D341Med (cell line): ENCODE data around the gene LYRM2.
A peak's percentile ranks its signal among the peaks of the same experiment; 100 is the strongest.

Source experiments
- DNase-seq: peaks from one replicate; pipeline ENCODE4 v3.0.0; 2012; ENCODE audit warnings: low spot score

LYRM2 gene

GRCh38 chr6:89591745-89592144 lies 46.8 kb downstream of the LYRM2 start:
- DNase-seq, result no peak

GRCh38 chr6:89590133-89590532 lies 48.4 kb downstream of the LYRM2 start:
- no peak for DNase-seq

GRCh38 chr6:89589297-89590025 lies 49.1 kb downstream of the LYRM2 start:
- peak; percentile 40 for DNase-seq

- no peak for DNase-seq
Observed at GRCh38 chr6:89585154-89585553, 53.4 kb downstream of the LYRM2 start.

- no peak for DNase-seq
Observed at GRCh38 chr6:89584539-89584938, 54.0 kb downstream of the LYRM2 start.

GRCh38 chr6:89583559-89583958 lies 55.0 kb downstream of the LYRM2 start:
- no peak for DNase-seq

GRCh38 chr6:89582669-89583325 lies 55.8 kb downstream of the LYRM2 start:
- DNase-seq, result no peak

- DNase-seq, result no peak
Observed at GRCh38 chr6:89581689-89582088, 56.9 kb downstream of the LYRM2 start.

- DNase-seq, result no peak
Observed at GRCh38 chr6:89580997-89581666, 57.4 kb downstream of the LYRM2 start.

GRCh38 chr6:89575562-89575960 lies 63.0 kb downstream of the LYRM2 start:
- DNase-seq, result no peak

GRCh38 chr6:89574910-89575561 lies 63.5 kb downstream of the LYRM2 start:
- no peak for DNase-seq

GRCh38 chr6:89567630-89568390 lies 70.7 kb downstream of the LYRM2 start:
- DNase-seq, result no peak

- no peak for DNase-seq
Observed at GRCh38 chr6:89566930-89567629, 71.5 kb downstream of the LYRM2 start.

- DNase-seq, result no peak
Observed at GRCh38 chr6:89566008-89566800, 72.3 kb downstream of the LYRM2 start.

GRCh38 chr6:89564752-89565427 lies 73.7 kb downstream of the LYRM2 start:
- no peak for DNase-seq

GRCh38 chr6:89563866-89564265 lies 74.7 kb downstream of the LYRM2 start:
- no peak for DNase-seq

GRCh38 chr6:89562093-89562973 lies 76.2 kb downstream of the LYRM2 start:
- no peak for DNase-seq

GRCh38 chr6:89559487-89559886 lies 79.1 kb downstream of the LYRM2 start:
- no peak for DNase-seq

- no peak for DNase-seq
Observed at GRCh38 chr6:89555806-89556205, 82.7 kb downstream of the LYRM2 start.
